ENCODE results near the gene GSTCD. TPM values are rescaled to one million over a fixed set of nuclear protein-coding genes. Genes with fewer than 3 reads are reported as not detected.

GSTCD gene
- total and polyA plus RNA-seq, 2 donors (not counting 1 experiment from before 2014, with no cell fraction given) = 5.0 to 13.2 TPM

Other genes starting within 250 kb of the GSTCD start
- gene PPA2, start 234.7 kb upstream of the GSTCD start, total RNA-seq = 51.5 and 53.3 TPM in 2 replicates
- 26.9 and 53.0 TPM in 2 replicates for gene PPA2, start 234.7 kb upstream of the GSTCD start, polyA plus RNA-seq
- gene ARHGEF38, start 156.2 kb upstream of the GSTCD start, total RNA-seq = not detected in 2 replicates
- gene ARHGEF38, start 156.2 kb upstream of the GSTCD start, polyA plus RNA-seq = not detected in 2 replicates
- gene INTS12, start 95 bp upstream of the GSTCD start, total RNA-seq = 18.4 and 19.1 TPM in 2 replicates
- 21.6 and 23.5 TPM in 2 replicates for gene INTS12, start 95 bp upstream of the GSTCD start, polyA plus RNA-seq
- not detected in 2 replicates for gene NPNT, start 186.7 kb downstream of the GSTCD start, total RNA-seq
- gene NPNT, start 186.7 kb downstream of the GSTCD start, polyA plus RNA-seq = not detected in 2 replicates

All from B cell (primary cell).